ENCODE data around the gene HBG1. TPM values are rescaled to one million over a fixed set of nuclear protein-coding genes. Genes with fewer than 3 reads are reported as not detected.

Gene HBG1
- total RNA-seq, 2 experiments from 2014 or later = not detected

- intact Hi-C loops (cut with micrococcal nuclease; ENCODE audit: unreplicated experiment) = no loop called here
- Histone ChIP-seq H3K9me2 (ENCODE audit: insufficient read depth, low read length) (no peaks in the 10 kb centered on the region), H3K36me3 (ENCODE audit: insufficient read depth, low read length) (no peaks in the 10 kb centered on the region), H3K4me2 (ENCODE audit: low read length) (no peak overlapping the region), H3K79me2 (ENCODE audit: insufficient read depth, low read depth, low read length) (no peaks in the 10 kb centered on the region), H3K27ac (ENCODE audit: low read depth, low read length, poor library complexity, severe bottlenecking) (no peak overlapping the region), H2AFZ (ENCODE audit: low read length) (no peak overlapping the region), H3K9me3 (ENCODE audit: low read length) (no peaks in the 10 kb centered on the region), H3K4me3 (ENCODE audit: low read depth, low read length, poor library complexity, severe bottlenecking) (no peak overlapping the region), H3K4me1 (ENCODE audit: insufficient read depth, low read length, poor library complexity, severe bottlenecking) (no peaks in the 10 kb centered on the region), H4K20me1 (ENCODE audit: insufficient read depth, low read length) (no peaks in the 10 kb centered on the region)
- POLR2A ChIA-PET = no interaction called here
- BruUV-seq (replicated peaks) = no TSS peak
- CTCF ChIA-PET (ENCODE audit: unreplicated experiment) = no interaction called here
- TF ChIP-seq EZH2phosphoT487 (IDR thresholded peaks at IDR 0.05; ENCODE audit: borderline replicate concordance, low read depth, low read length) (no peak), CTCF (conservative IDR thresholded peaks at IDR 0.05; ENCODE audit: low read length) (no peak)
- DNase-seq (ENCODE audit: low spot score) = no peak
These were observed 6.5 kb downstream of the HBG1 start for GRCh38 chr11:5242933-5243815.

GRCh38 chr11:5242208-5242607 is 7.4 kb downstream of the HBG1 start:
- no TSS peak for BruUV-seq (replicated peaks)
- intact Hi-C loops (cut with micrococcal nuclease; ENCODE audit: unreplicated experiment) = no loop called here
- TF ChIP-seq CTCF (conservative IDR thresholded peaks at IDR 0.05; ENCODE audit: low read length) = no peak
- no peak for TF ChIP-seq EZH2phosphoT487 (IDR thresholded peaks at IDR 0.05; ENCODE audit: borderline replicate concordance, low read depth, low read length)

GRCh38 chr11:5241458-5241857 is 8.2 kb downstream of the HBG1 start:
- Histone ChIP-seq H3K9me2 (ENCODE audit: insufficient read depth, low read length) (no peaks in the 10 kb centered on the region), H4K20me1 (ENCODE audit: insufficient read depth, low read length) (no peaks in the 10 kb centered on the region), H3K4me2 (ENCODE audit: low read length) (no peak overlapping the region), H3K79me2 (ENCODE audit: insufficient read depth, low read depth, low read length) (no peaks in the 10 kb centered on the region), H3K9me3 (ENCODE audit: low read length) (no peaks in the 10 kb centered on the region), H3K4me3 (ENCODE audit: low read depth, low read length, poor library complexity, severe bottlenecking) (no peak overlapping the region), H3K36me3 (ENCODE audit: insufficient read depth, low read length) (no peaks in the 10 kb centered on the region), H3K4me1 (ENCODE audit: insufficient read depth, low read length, poor library complexity, severe bottlenecking) (no peaks in the 10 kb centered on the region), H2AFZ (ENCODE audit: low read length) (no peak overlapping the region), H3K27ac (ENCODE audit: low read depth, low read length, poor library complexity, severe bottlenecking) (no peak overlapping the region)
- no peak for TF ChIP-seq EZH2phosphoT487 (IDR thresholded peaks at IDR 0.05; ENCODE audit: borderline replicate concordance, low read depth, low read length)
- no peak for TF ChIP-seq CTCF (conservative IDR thresholded peaks at IDR 0.05; ENCODE audit: low read length)
- no peak for DNase-seq (ENCODE audit: low spot score)
- BruUV-seq (replicated peaks) = no TSS peak
- intact Hi-C loops (cut with micrococcal nuclease; ENCODE audit: unreplicated experiment) = no loop called here
- ChIA-PET CTCF (ENCODE audit: unreplicated experiment) (no interaction called here), POLR2A (interaction anchor here (0.8 kb wide), 1 partner anchor 28 kb away, joined by 3 read pairs; no protein-coding TSS in a partner anchor)

More at GRCh38 chr11:5242208-5242607, 7.4 kb downstream of the HBG1 start:
- Histone ChIP-seq H3K4me3 (ENCODE audit: low read depth, low read length, poor library complexity, severe bottlenecking) (no peak overlapping the region), H3K4me1 (ENCODE audit: insufficient read depth, low read length, poor library complexity, severe bottlenecking) (no peaks in the 10 kb centered on the region), H3K79me2 (ENCODE audit: insufficient read depth, low read depth, low read length) (no peaks in the 10 kb centered on the region), H3K27ac (ENCODE audit: low read depth, low read length, poor library complexity, severe bottlenecking) (no peak overlapping the region), H3K9me2 (ENCODE audit: insufficient read depth, low read length) (no peaks in the 10 kb centered on the region), H3K4me2 (ENCODE audit: low read length) (no peak overlapping the region), H4K20me1 (ENCODE audit: insufficient read depth, low read length) (no peaks in the 10 kb centered on the region), H3K9me3 (ENCODE audit: low read length) (no peaks in the 10 kb centered on the region), H3K36me3 (ENCODE audit: insufficient read depth, low read length) (no peaks in the 10 kb centered on the region), H2AFZ (ENCODE audit: low read length) (no peak overlapping the region)
- CTCF ChIA-PET (ENCODE audit: unreplicated experiment) = no interaction called here
- POLR2A ChIA-PET = no interaction called here
- no peak for DNase-seq (ENCODE audit: low spot score)

Measured in OCI-LY7 (cell line).